Posterior vena cava (tissue), 2 donors: ENCODE measurements around the gene CHAT. TPM values are rescaled to one million over a fixed set of nuclear protein-coding genes. Genes with fewer than 3 reads are reported as not detected.
A peak's percentile ranks its signal among the peaks of the same experiment; 100 is the strongest.

ENCODE experiments used
- DNase-seq: peaks from one replicate; pipeline ENCODE4 v3.0.0-alpha.2; 2020; ENCODE audit warnings: low spot score
- intact Hi-C, 2 donors: fragments of 100-400 bp; cut with DNase I; formaldehyde crosslinking; loops; one replicate each; pipeline versions ENCODE4 v1.14.1 to v1.14.2; 2022 to 2023
- long read RNA-seq, 2 donors: library from polyadenylated mRNA; unstranded; transcript quantifications; one replicate each; pipeline ENCODE4 v2.0.0, GENCODE V29; 2020 to 2021
- total RNA-seq, 2 donors: library from RNA; stranded (reverse); fragmentation: NEBNext Ultra II Directional; extraction: Animal tissue kit (Norgen Biotek cat#: 25700); gene quantifications; one replicate each; pipeline ENCODE4 v1.2.1, GENCODE V29; 2021
- donor health status: DM: yes; HTN: yes; CAD: no.
- donor health status: DM: yes; HTN: yes; CAD: no.

The CHAT gene
- total RNA-seq = not detected
- long read RNA-seq, donor 1 = 0 reads
- long read RNA-seq, donor 2 = 0 reads

GRCh38 chr10:49613882-49614241 lies at the start of gene CHAT:
Gene CHAT, plus strand, starts transcription at chr10:49614037. Its CDS starts 153 bp downstream, at chr10:49614190.
- DNase-seq = peak; percentile 28

GRCh38 chr10:49564461-49565009 lies 49.3 kb upstream of the CHAT start:
- DNase-seq = no peak
- intact Hi-C loops = no loop called here

More at GRCh38 chr10:49613882-49614241, at the start of gene CHAT:
- intact Hi-C loops = no loop called here

GRCh38 chr10:49567810-49568209 lies 46.0 kb upstream of the CHAT start:
- intact Hi-C loops = no loop called here
- DNase-seq = no peak

GRCh38 chr10:49568235-49568634 lies 45.6 kb upstream of the CHAT start:
- no peak for DNase-seq
- intact Hi-C loops = no loop called here

GRCh38 chr10:49569031-49569631 lies 44.7 kb upstream of the CHAT start:
- DNase-seq = no peak
- intact Hi-C loops = no loop called here

- no peak for DNase-seq
- intact Hi-C loops = loop anchor here in 1 of 2 donors (10.0 kb wide), 1 partner anchor 133 kb away; no protein-coding TSS in a partner anchor
Measured at GRCh38 chr10:49571388-49571787, 42.4 kb upstream of the CHAT start.

GRCh38 chr10:49572594-49573114 lies 41.2 kb upstream of the CHAT start:
- intact Hi-C loops = loop anchor here in 1 of 2 donors (10.0 kb wide), 1 partner anchor 132 kb away; no protein-coding TSS in a partner anchor
- no peak for DNase-seq

DNA sequence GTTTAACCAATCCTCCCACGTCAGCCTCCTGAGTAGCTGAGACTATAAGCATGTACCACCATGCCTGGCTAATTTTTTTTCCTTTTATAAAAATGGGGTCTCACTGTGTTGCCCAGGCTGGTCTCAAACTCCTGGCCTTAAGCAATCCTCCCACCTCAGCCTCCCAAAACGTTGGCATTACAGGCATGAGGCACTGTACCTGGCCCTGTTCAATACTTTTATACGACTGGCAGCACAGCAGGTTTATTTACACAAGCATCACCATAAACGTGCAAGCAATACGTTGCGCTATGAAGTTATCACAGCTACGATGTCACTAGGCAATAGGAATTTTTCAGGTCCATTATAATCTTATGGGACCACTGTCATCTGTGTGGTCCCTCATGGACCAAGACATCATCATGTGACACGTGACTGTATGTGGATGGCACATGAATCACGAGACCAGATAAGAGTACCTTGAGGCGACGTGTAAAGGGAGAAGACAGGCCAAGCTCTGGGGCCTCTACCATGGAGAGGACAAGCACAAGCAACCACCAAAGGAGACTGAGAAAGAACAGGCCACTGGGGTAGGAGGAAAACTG lies 38.3 kb upstream of the CHAT start:
- no peak for DNase-seq
- intact Hi-C loops = loop anchor here in 1 of 2 donors (10.0 kb wide), 1 partner anchor 129 kb away; no protein-coding TSS in a partner anchor

DNA sequence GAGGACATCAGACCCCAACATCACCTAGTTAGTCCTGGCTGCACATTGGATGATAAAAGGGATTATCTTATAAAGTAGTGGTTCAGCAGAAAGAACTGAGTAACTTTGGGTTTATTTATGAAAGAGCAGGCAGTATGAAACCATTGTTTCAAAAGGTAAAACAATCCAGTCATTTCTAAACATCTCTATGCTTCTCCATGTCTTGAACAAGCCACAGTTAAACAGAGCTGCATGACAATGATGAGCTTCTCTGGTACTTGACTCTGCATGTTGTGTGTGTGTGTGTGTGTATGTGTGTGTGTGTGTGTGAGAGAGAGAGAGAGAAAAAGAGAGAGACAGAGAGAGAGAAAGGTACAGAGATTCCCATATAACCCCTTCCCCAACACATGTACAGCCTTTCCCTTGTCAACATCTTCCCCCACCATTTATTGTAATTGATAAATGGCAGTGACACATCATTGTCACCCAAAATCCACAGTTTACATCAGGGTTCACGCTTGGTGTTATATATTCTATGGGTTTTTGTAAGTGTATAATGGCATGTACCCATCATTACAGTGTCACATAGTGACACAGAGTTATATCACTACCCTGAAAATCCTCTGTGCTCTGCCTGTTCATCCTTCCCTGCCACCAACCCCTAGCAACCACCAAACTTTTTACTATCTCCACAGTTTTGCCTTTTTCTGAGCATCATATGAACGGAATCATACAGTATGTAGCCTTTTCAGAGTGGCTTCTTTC lies 36.5 kb upstream of the CHAT start:
- DNase-seq = no peak
- intact Hi-C loops = loop anchor here in 1 of 2 donors (10.0 kb wide), 1 partner anchor 127 kb away; no protein-coding TSS in a partner anchor

DNA sequence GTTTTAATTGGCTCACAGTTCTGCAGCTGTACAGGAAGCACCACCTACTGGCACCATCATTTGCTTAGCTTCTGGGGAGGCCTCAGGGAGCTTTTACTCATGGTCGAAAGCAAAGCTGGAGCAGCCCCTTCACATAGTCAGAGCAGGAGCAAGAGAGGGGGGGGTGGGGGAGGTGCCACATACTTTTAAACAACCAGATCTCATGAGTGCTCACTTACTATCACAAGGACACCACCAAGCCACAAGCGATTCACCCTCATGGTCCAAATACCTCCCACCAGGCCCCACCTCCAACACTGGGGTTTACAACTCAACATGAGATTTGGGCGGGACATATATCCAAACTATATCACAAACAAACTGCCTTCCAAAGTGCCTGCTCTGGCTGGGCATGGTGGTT lies 35.4 kb upstream of the CHAT start:
- DNase-seq = no peak
- intact Hi-C loops = loop anchor here in 1 of 2 donors (10.0 kb wide), 1 partner anchor 126 kb away; no protein-coding TSS in a partner anchor

DNA sequence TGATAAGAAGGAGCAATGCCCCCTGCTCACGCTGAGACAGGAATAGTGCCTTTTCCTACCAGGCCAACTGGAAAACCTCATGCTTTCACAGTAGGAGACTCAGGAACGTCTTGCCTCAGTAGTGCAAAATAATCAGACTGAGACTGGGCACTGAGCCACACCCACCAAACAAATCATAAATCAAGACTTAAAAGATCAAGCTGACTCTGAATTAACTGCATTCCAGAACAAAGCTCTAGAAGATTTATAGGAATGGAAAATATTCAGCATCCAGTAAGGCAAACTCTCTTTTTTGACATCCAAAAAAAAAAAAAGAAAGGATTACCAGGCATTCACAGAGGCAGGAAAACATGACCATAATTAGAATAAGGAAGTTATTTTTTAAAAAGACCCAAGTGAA lies 34.2 kb upstream of the CHAT start:
- intact Hi-C loops = loop anchor here in 1 of 2 donors (10.0 kb wide), 1 partner anchor 125 kb away; no protein-coding TSS in a partner anchor
- DNase-seq = no peak

GRCh38 chr10:49585387-49585786 lies 28.4 kb upstream of the CHAT start:
- intact Hi-C loops = no loop called here
- DNase-seq = no peak

DNA sequence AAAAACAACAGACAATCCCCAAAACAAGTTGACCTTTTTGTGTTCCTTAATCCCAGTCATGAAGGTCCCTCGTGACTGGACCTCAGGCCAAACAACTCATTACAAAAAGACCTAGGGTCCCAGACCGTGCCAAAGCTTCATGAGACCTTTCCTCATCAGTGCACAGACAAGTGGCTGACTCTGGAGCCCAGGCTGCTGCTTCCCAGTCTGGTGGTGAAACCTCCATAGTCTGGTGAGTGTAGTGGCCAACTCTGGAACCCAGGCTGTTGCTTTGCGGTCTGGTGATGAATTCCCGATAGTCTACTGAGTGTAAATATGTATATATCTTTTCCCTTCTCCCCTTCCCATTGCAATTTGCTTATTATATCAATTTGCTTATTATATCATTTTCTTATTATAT lies 25.9 kb upstream of the CHAT start:
- intact Hi-C loops = no loop called here
- DNase-seq = no peak

GRCh38 chr10:49592726-49593563 lies 20.9 kb upstream of the CHAT start:
- intact Hi-C loops = no loop called here
- no peak for DNase-seq

GRCh38 chr10:49593564-49593875 lies 20.3 kb upstream of the CHAT start:
- intact Hi-C loops = no loop called here
- DNase-seq = no peak

DNA sequence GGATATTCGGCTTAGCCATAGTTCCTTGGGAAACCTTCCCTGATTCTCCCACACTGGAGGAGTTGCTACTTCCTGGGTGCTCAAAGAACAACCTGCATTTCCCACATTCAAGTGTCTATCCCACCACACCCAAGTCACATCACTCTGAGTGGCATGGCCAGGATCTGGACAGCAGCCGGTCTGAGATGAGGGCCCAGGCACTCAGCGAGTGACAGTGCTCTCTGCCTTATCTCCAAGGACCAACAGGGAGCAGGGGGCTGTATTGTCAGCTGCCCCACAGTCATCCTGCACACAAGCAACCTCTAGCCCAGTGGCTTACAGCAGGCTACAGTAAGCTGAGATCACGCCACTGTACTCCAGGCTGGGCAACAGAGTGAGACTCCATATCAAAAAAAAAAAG lies 19.8 kb upstream of the CHAT start:
- no peak for DNase-seq
- intact Hi-C loops = no loop called here

- intact Hi-C loops = no loop called here
- no peak for DNase-seq
Measured at GRCh38 chr10:49594594-49594993, 19.2 kb upstream of the CHAT start.

- no peak for DNase-seq
- intact Hi-C loops = no loop called here
Measured at GRCh38 chr10:49595003-49595712, 18.7 kb upstream of the CHAT start.
